ENCODE measurements around the gene EDA. TPM values are rescaled to one million over a fixed set of nuclear protein-coding genes. Genes with fewer than 3 reads are reported as not detected.

The EDA gene
- total RNA-seq, 1 donor from 2014 or later: 0.55 TPM

GRCh38 chrX:70062961-70063550 lies 447.1 kb downstream of the EDA start:
- DNase-seq (ENCODE audit: low read depth): no peak

GRCh38 chrX:70066646-70067045 lies 450.7 kb downstream of the EDA start:
- DNase-seq (ENCODE audit: low read depth): no peak

GRCh38 chrX:70079297-70079696 lies 463.4 kb downstream of the EDA start:
- DNase-seq (ENCODE audit: low read depth): no peak

GRCh38 chrX:70079870-70080269 lies 464.0 kb downstream of the EDA start:
- no peak for DNase-seq (ENCODE audit: low read depth)

GRCh38 chrX:70082723-70083122 lies 466.8 kb downstream of the EDA start:
- DNase-seq (ENCODE audit: low read depth): no peak

GRCh38 chrX:70084592-70085240 lies 468.8 kb downstream of the EDA start:
- no peak for DNase-seq (ENCODE audit: low read depth)

- no peak for DNase-seq (ENCODE audit: low read depth)
Observed at GRCh38 chrX:70087857-70088630, 472.1 kb downstream of the EDA start.

- peak; percentile 19 for DNase-seq (ENCODE audit: low read depth)
Observed at GRCh38 chrX:70088751-70089150, 472.8 kb downstream of the EDA start.

Other genes with a start within 250 kb of the EDA start
- 0.69 and 0.89 TPM in 2 replicates for gene NALF2, start 111.8 kb upstream of the EDA start, total RNA-seq